ENCODE data around the gene MLIP.
"Not testable (repeated sequence)": the region's sequence is repeated elsewhere in the genome, so short reads cannot be mapped to it uniquely, and the experiment has no call there.

The MLIP gene

DNA sequence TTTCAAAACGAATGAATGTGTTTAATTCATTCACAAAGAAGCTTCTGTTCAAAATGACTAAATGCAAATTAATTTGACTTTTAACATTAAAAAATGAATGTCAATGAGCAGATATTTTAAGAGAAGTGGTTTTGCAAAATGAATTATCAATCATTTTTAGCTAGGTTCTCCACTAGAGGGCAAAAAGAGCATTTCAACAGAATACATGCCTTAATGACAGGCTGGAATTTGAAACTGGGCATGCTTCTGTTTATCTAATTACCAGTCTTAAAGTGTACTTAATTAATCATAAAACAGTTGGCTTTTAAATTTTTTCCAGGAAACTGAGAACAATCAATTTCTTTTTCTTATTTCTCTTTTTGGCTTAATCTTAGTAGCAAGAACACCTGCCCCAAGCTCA, 133.2 kb downstream of the MLIP start:
- H3K4me3 ChIP-seq (ENCODE audit: low read length), result no peak overlapping the region
- H3K4me1 ChIP-seq (ENCODE audit: control insufficient read depth, insufficient read depth, low read length), result no peaks in the 10 kb centered on the region
- H3K36me3 ChIP-seq (ENCODE audit: control insufficient read depth, insufficient read depth, low read length), result no peaks in the 10 kb centered on the region
- no peaks in the 10 kb centered on the region for H3K9me3 ChIP-seq (ENCODE audit: control insufficient read depth, low read length)
- no peaks in the 10 kb centered on the region for H3K27me3 ChIP-seq (ENCODE audit: control insufficient read depth, insufficient read depth, low read length)
- H3K9ac ChIP-seq (ENCODE audit: low read length), result no peak overlapping the region

DNA sequence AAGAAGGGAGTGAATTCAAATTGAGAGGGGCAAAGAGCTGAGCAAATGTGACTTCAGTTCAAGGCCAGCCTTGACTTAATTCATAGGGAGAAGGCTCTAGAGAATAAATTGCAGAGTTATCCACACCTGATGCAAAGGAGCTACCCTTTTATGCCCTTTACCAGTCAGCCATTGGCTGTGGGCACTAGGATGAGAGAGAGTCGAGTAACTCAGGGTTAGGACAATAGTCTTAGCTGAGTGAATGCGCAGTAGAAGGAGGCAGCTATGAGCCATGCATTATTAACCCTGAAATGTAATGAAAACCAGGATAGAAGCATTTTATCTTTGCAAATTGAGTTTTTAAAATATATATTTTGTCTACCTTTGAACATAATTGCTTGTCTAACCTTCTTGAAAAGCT, 134.0 kb downstream of the MLIP start:
- H3K27me3 ChIP-seq (ENCODE audit: control insufficient read depth, insufficient read depth, low read length), result no peaks in the 10 kb centered on the region
- no peaks in the 10 kb centered on the region for H3K4me1 ChIP-seq (ENCODE audit: control insufficient read depth, insufficient read depth, low read length)
- no peak overlapping the region for H3K4me3 ChIP-seq (ENCODE audit: low read length)
- no peaks in the 10 kb centered on the region for H3K9me3 ChIP-seq (ENCODE audit: control insufficient read depth, low read length)
- H3K36me3 ChIP-seq (ENCODE audit: control insufficient read depth, insufficient read depth, low read length), result no peaks in the 10 kb centered on the region
- no peak overlapping the region for H3K9ac ChIP-seq (ENCODE audit: low read length)

DNA sequence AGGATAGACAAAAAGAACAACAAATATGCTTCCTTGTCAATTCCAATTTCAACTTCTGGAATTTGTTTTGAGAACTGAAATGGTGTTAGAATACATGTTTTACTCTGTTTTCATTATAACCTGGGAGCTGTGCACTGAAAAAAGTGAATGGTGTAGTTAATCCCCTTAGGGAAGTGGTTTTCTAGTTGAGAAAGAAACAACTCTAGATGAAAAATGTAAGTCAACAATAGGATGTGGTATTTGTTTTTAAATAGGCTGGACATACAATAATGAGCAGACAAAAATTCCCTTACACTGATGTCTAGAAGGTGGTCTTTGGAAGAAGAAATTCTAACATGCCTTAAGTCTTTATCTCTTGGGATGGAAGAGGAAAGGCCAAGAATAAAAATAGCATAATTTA, 137.1 kb downstream of the MLIP start:
- H3K9ac ChIP-seq (ENCODE audit: low read length), result no peak overlapping the region
- H3K4me3 ChIP-seq (ENCODE audit: low read length), result no peak overlapping the region
- H3K9me3 ChIP-seq (ENCODE audit: control insufficient read depth, low read length), result no peaks in the 10 kb centered on the region
- H3K36me3 ChIP-seq (ENCODE audit: control insufficient read depth, insufficient read depth, low read length), result no peaks in the 10 kb centered on the region
- H3K4me1 ChIP-seq (ENCODE audit: control insufficient read depth, insufficient read depth, low read length), result no peaks in the 10 kb centered on the region
- H3K27me3 ChIP-seq (ENCODE audit: control insufficient read depth, insufficient read depth, low read length), result no peaks in the 10 kb centered on the region

DNA sequence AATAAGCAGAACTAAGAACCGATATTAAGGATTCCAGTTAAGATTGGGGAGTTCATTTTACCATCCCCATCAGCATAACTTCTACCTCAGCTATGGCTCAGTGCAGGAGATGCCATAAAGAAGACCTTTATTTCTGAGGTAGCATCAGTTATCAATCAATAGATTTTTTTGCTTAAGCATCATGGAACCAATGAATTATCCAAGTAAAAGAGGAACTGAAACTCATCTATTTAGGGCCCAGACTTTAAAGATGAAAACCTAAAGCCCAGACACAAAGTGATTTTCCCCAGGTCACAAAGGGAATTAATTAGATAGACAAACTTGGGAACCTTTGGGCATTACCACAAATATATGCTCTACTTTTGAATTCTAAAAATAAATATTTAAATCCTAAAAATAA, 137.8 kb downstream of the MLIP start:
- no peak overlapping the region for H3K4me3 ChIP-seq (ENCODE audit: low read length)
- H3K27me3 ChIP-seq (ENCODE audit: control insufficient read depth, insufficient read depth, low read length), result no peaks in the 10 kb centered on the region
- no peaks in the 10 kb centered on the region for H3K4me1 ChIP-seq (ENCODE audit: control insufficient read depth, insufficient read depth, low read length)
- no peak overlapping the region for H3K9ac ChIP-seq (ENCODE audit: low read length)
- no peaks in the 10 kb centered on the region for H3K9me3 ChIP-seq (ENCODE audit: control insufficient read depth, low read length)
- H3K36me3 ChIP-seq (ENCODE audit: control insufficient read depth, insufficient read depth, low read length), result no peaks in the 10 kb centered on the region

DNA sequence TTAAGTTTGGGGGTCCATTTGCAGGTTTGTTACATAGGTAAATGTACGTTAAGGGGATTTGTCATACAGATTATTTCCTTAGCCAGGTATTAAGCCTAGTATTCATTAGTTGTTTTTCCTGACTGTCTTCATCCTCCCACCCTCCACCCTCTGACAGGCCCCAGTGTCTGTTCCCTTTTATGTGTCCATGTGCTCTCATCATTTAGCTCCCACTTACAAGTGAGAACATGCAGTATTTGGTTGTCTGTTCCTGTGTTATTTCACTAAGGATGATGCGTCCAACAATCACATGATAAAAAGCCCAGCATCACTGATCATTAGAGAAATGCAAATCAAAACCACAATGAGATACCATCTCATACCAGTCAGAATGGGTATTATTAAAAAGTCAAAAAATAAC, 138.6 kb downstream of the MLIP start:
- H3K4me1 ChIP-seq (ENCODE audit: control insufficient read depth, insufficient read depth, low read length); H3K36me3 ChIP-seq (ENCODE audit: control insufficient read depth, insufficient read depth, low read length); H3K27me3 ChIP-seq (ENCODE audit: control insufficient read depth, insufficient read depth, low read length); H3K4me3 ChIP-seq (ENCODE audit: low read length); H3K9me3 ChIP-seq (ENCODE audit: control insufficient read depth, low read length); H3K9ac ChIP-seq (ENCODE audit: low read length): not testable (repeated sequence)

DNA sequence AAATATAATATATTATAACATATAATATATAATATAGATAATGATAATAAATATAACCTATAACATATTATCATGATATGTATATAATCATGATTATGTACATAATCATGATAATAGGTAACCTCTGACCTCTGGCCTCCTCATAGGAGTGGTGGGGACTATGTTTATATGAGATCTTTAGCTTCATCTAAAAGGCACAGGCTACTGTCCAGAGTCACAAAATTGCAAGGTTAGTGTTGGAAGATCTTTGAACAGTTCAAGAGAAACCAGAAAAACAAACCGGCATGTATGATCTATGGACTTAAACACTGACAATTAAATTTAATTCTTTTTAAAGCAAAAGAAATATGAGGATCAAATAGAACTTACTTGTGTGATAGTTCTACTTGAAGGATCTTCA, 141.3 kb downstream of the MLIP start:
- H3K4me3 ChIP-seq (ENCODE audit: low read length), result no peak overlapping the region
- H3K9me3 ChIP-seq (ENCODE audit: control insufficient read depth, low read length), result no peaks in the 10 kb centered on the region
- no peaks in the 10 kb centered on the region for H3K4me1 ChIP-seq (ENCODE audit: control insufficient read depth, insufficient read depth, low read length)
- no peak overlapping the region for H3K9ac ChIP-seq (ENCODE audit: low read length)
- H3K27me3 ChIP-seq (ENCODE audit: control insufficient read depth, insufficient read depth, low read length), result no peaks in the 10 kb centered on the region
- H3K36me3 ChIP-seq (ENCODE audit: control insufficient read depth, insufficient read depth, low read length), result no peaks in the 10 kb centered on the region

DNA sequence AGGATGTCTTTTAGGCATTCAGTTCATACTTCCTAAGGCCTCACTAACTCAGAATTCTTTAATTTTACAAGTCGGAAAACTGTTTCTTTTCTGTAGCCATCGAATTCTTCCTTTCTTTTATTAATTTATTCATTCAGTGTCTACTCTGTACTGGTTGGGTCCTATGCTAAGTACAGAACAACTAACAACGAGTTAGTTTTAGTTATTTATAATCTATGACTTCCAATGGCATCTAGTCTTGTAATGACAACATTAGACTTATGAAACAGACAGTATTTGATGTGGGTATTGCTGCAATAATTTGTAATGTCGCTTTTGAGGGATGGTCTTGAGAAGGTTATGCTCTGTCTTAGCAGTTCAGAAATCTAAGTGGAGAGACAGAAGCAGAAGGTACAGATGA, 141.7 kb downstream of the MLIP start:
- Histone ChIP-seq H3K4me3 (ENCODE audit: low read length) (no peak overlapping the region), H3K4me1 (ENCODE audit: control insufficient read depth, insufficient read depth, low read length) (no peaks in the 10 kb centered on the region), H3K36me3 (ENCODE audit: control insufficient read depth, insufficient read depth, low read length) (no peaks in the 10 kb centered on the region), H3K9ac (ENCODE audit: low read length) (no peak overlapping the region), H3K9me3 (ENCODE audit: control insufficient read depth, low read length) (no peaks in the 10 kb centered on the region), H3K27me3 (ENCODE audit: control insufficient read depth, insufficient read depth, low read length) (no peaks in the 10 kb centered on the region)

DNA sequence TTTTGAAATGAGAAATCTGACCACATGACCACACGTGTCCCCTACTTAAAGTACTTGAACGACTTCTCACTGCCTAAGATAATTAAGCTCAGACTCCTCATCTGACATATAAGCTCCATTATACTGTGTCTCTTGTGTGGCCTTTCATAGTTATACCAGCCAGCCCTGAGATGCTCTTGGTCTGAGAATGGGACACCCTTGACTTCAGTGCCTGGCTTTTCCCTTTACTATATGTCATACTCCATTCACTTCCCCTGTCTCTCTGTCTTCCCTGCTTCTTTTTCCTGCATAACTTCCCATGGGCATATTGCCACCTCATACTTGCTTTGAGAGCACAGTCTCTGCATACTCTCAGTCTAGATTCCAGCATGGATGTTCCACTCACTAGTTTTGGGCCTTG, 143.6 kb downstream of the MLIP start:
- H3K9ac ChIP-seq (ENCODE audit: low read length), result no peak overlapping the region
- no peaks in the 10 kb centered on the region for H3K36me3 ChIP-seq (ENCODE audit: control insufficient read depth, insufficient read depth, low read length)
- no peak overlapping the region for H3K4me3 ChIP-seq (ENCODE audit: low read length)
- H3K4me1 ChIP-seq (ENCODE audit: control insufficient read depth, insufficient read depth, low read length), result no peaks in the 10 kb centered on the region
- no peaks in the 10 kb centered on the region for H3K27me3 ChIP-seq (ENCODE audit: control insufficient read depth, insufficient read depth, low read length)
- no peaks in the 10 kb centered on the region for H3K9me3 ChIP-seq (ENCODE audit: control insufficient read depth, low read length)

DNA sequence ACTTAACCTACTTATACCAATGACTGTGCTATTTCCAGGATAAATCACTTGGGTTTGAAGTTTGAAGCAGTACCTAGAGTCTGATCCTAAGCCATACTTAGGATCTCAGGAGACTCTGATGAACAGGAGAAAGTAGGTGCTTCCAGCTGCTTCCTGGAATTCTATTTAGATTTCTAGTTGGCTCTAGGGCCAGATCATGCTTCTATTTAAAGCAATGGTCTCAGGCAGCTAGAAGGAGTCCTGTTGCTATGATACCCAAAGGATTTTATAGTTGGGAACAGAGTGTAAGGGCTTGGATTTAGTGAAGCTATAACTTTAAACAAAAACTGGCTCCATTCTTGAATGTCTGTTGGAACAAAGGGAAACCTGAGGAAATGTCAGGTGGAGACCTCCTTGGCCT, 144.6 kb downstream of the MLIP start:
- Histone ChIP-seq H3K36me3 (ENCODE audit: control insufficient read depth, insufficient read depth, low read length) (no peaks in the 10 kb centered on the region), H3K4me1 (ENCODE audit: control insufficient read depth, insufficient read depth, low read length) (no peaks in the 10 kb centered on the region), H3K9me3 (ENCODE audit: control insufficient read depth, low read length) (no peaks in the 10 kb centered on the region), H3K9ac (ENCODE audit: low read length) (no peak overlapping the region), H3K4me3 (ENCODE audit: low read length) (no peak overlapping the region), H3K27me3 (ENCODE audit: control insufficient read depth, insufficient read depth, low read length) (no peaks in the 10 kb centered on the region)

DNA sequence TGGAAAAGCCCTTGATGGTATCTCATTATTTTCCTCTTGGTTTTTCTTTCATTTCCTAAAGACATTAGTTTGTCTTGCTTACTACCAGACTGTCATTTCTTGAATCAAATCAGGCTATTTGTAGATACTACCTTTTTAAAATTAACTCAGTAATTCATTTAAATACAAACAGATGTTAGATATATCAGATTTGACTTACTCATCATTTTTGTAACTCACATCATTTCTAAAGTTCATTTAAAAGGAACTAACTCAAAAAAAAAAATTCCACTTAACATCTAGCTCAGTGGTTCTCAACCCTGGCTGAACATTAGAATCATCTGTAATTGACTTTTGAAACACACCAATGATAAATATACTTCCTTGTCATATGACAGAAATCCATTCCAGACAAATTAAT, 148.8 kb downstream of the MLIP start:
- no peaks in the 10 kb centered on the region for H3K36me3 ChIP-seq (ENCODE audit: control insufficient read depth, insufficient read depth, low read length)
- no peak overlapping the region for H3K9ac ChIP-seq (ENCODE audit: low read length)
- no peaks in the 10 kb centered on the region for H3K4me1 ChIP-seq (ENCODE audit: control insufficient read depth, insufficient read depth, low read length)
- H3K9me3 ChIP-seq (ENCODE audit: control insufficient read depth, low read length), result no peaks in the 10 kb centered on the region
- no peaks in the 10 kb centered on the region for H3K27me3 ChIP-seq (ENCODE audit: control insufficient read depth, insufficient read depth, low read length)
- H3K4me3 ChIP-seq (ENCODE audit: low read length), result no peak overlapping the region

DNA sequence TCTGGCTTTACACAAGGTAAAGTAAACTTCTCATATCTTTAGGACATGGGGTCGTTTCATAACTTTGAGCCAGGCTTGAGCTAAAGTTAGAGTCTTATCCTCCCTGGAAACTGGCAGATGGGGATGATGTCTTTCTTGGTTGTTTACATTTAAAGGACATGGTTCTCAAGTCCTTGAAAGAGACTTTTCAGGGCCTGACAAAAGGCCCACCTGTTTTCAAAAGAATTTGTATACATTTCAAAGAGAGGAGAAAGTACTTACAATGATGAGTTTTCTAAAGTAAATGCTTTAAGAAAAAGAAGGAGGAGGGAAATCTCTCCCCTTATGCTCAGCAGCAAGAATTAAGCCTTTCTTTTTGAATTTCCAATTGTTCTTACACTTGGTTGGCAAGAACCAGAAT, 151.3 kb downstream of the MLIP start:
- no peak overlapping the region for H3K4me3 ChIP-seq (ENCODE audit: low read length)
- no peaks in the 10 kb centered on the region for H3K36me3 ChIP-seq (ENCODE audit: control insufficient read depth, insufficient read depth, low read length)
- H3K4me1 ChIP-seq (ENCODE audit: control insufficient read depth, insufficient read depth, low read length), result no peaks in the 10 kb centered on the region
- no peak overlapping the region for H3K9ac ChIP-seq (ENCODE audit: low read length)
- H3K27me3 ChIP-seq (ENCODE audit: control insufficient read depth, insufficient read depth, low read length), result no peaks in the 10 kb centered on the region
- no peaks in the 10 kb centered on the region for H3K9me3 ChIP-seq (ENCODE audit: control insufficient read depth, low read length)

DNA sequence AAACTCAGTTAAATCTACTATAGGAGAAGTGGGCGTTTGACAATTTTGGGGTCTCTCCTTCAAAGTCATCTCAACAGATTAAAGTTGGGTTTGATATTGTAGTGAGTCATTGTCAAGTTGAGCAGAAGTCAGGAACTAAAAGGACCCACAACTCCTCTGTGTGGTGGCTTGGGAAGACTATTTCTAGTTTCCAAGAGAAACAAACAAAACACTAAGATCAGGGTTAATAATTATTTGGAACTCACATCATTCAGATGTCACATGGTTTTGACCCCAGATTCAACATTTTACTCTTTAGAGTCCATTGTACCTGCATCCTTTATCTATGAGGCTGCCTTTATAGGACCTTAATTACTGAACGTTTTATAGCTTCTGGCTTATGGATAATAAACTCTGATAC, 151.7 kb downstream of the MLIP start:
- no peaks in the 10 kb centered on the region for H3K9me3 ChIP-seq (ENCODE audit: control insufficient read depth, low read length)
- H3K36me3 ChIP-seq (ENCODE audit: control insufficient read depth, insufficient read depth, low read length), result no peaks in the 10 kb centered on the region
- H3K4me3 ChIP-seq (ENCODE audit: low read length), result no peak overlapping the region
- no peaks in the 10 kb centered on the region for H3K27me3 ChIP-seq (ENCODE audit: control insufficient read depth, insufficient read depth, low read length)
- no peaks in the 10 kb centered on the region for H3K4me1 ChIP-seq (ENCODE audit: control insufficient read depth, insufficient read depth, low read length)
- no peak overlapping the region for H3K9ac ChIP-seq (ENCODE audit: low read length)

DNA sequence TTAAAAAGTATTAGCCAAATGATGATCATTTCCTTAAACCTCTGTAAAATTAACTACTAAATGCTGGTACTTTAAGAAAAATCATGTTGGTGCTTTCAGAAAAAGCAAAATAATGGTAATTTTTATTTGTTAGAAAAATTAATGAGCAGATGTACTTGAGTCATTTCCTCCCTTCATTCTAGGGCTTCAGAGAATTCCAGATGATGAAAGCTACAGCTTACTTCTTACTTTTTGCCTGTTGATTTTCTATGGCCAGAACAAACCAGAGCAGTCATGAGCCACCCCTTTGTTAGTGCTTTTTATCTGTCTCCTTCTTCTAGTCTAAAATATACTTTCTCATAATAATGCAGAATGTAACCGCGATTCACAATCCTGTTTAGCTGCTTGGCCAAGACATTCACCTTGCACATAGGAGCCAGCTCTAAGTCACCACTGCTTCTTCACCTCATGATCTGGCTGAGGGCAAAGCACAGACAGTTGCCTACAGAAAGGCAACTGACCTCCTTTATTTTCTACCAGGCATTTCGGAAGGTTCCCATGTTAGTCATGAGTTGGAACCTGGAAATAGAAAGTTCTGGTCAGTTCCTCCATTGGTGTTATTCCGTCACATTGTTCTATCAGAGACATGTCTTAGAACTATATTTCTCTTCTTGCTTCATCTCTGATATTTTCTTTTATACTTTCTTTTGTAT, 153.5 kb downstream of the MLIP start:
- H3K4me1 ChIP-seq (ENCODE audit: control insufficient read depth, insufficient read depth, low read length), result no peaks in the 10 kb centered on the region
- H3K36me3 ChIP-seq (ENCODE audit: control insufficient read depth, insufficient read depth, low read length), result no peaks in the 10 kb centered on the region
- H3K9me3 ChIP-seq (ENCODE audit: control insufficient read depth, low read length), result no peaks in the 10 kb centered on the region
- H3K27me3 ChIP-seq (ENCODE audit: control insufficient read depth, insufficient read depth, low read length), result no peaks in the 10 kb centered on the region
- H3K9ac ChIP-seq (ENCODE audit: low read length), result no peak overlapping the region
- H3K4me3 ChIP-seq (ENCODE audit: low read length), result no peak overlapping the region

Measured in mucosa of stomach (tissue), 1 donor.